ENCODE data around the gene CEBPG. TPM values are rescaled to one million over a fixed set of nuclear protein-coding genes. Genes with fewer than 3 reads are reported as not detected.
A peak's percentile ranks its signal among the peaks of the same experiment; 100 is the strongest.

CEBPG gene
- total RNA-seq, 1 donor from 2014 or later = 39.7 TPM

DNA sequence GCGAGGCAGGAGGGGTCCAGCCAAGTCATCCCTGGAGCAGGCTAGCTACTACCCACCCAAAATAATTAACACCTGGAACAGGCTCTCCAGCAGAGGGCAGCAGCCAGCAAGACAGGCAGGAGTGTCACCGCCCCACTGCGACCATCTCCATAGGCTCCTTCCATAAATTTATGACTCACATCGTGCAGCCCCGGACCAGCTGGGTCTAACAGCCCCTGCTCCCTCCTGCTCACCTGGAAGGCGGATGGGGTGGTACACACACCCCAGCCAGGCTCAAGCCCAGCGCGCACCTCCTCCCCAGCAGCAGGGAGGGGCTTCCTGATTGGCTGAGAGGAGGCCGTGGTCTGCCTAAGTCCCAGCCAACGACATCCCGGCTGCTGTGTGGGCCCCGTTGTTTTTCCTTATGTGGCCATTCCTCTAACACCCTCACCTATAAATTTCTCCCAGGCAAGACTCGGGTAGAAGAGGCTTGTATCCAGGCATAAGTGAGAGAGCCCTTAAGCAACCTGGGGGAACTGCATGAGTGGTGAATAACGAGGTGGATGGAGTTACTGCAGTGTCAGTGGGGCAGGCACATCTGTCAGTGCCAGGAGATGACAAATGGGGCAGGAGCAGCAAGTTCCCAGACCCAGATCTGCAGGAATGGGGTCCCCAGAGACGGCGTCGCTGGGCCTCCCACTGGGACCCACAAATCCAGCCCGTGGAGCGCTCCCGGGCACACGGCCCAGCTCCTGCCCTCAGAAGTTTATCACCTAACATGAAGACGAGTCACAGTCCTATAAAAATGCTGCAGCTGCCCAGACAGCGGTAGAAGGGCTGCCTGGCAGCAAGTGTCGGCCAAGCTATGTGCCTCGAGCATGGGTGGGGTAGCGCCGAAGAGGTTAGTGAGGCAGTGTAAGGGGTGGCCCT is 43.1 kb downstream of the CEBPG start:
- H3K27ac Mint-ChIP-seq (ENCODE audit: unreplicated experiment) = no peak overlapping the region

DNA sequence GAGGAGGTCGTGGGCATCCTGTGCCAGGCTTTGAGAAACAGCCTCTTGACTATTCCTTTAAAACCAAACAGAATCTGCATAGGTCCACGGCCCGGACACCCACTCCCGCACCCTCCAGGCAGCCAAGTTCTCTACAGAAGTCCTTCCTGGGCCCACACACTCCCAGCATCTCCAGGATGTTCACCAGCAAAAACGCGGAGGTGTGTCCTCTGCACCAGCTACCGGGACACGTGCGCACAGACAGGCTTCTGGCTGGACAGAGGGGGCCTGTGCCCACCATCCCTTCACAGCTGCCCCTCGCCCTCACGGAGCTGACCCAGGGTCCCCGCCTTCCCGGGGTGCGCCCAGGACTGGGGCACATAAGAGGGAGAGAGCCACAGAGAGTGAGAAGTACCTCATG is 44.2 kb downstream of the CEBPG start:
- TF ChIP-seq, protein P1, sequence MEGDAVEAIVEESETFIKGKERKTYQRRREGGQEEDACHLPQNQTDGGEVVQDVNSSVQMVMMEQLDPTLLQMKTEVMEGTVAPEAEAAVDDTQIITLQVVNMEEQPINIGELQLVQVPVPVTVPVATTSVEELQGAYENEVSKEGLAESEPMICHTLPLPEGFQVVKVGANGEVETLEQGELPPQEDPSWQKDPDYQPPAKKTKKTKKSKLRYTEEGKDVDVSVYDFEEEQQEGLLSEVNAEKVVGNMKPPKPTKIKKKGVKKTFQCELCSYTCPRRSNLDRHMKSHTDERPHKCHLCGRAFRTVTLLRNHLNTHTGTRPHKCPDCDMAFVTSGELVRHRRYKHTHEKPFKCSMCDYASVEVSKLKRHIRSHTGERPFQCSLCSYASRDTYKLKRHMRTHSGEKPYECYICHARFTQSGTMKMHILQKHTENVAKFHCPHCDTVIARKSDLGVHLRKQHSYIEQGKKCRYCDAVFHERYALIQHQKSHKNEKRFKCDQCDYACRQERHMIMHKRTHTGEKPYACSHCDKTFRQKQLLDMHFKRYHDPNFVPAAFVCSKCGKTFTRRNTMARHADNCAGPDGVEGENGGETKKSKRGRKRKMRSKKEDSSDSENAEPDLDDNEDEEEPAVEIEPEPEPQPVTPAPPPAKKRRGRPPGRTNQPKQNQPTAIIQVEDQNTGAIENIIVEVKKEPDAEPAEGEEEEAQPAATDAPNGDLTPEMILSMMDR (IDR thresholded peaks at IDR 0.05) = no peak
- H3K9me3 Mint-ChIP-seq (ENCODE audit: unreplicated experiment) = no peaks in the 10 kb centered on the region
- H3K4me1 Mint-ChIP-seq (ENCODE audit: unreplicated experiment) = peaks cover 3% of the 10 kb centered on the region
- no peak overlapping the region for H3K27ac Mint-ChIP-seq (ENCODE audit: unreplicated experiment)
- H3K4me3 Mint-ChIP-seq (ENCODE audit: unreplicated experiment) = no peak overlapping the region
- H3K36me3 Mint-ChIP-seq (ENCODE audit: unreplicated experiment) = no peaks in the 10 kb centered on the region
- no peak for DNase-seq (ENCODE audit: extremely low spot score, unreplicated experiment)
- no peaks in the 10 kb centered on the region for H3K27me3 Mint-ChIP-seq (ENCODE audit: unreplicated experiment)

More for the DNA sequence above, 43.1 kb downstream of the CEBPG start:
- TF ChIP-seq, protein P1 (IDR thresholded peaks at IDR 0.05) = peak; percentile 68
- Mint-ChIP-seq H3K9me3 (ENCODE audit: unreplicated experiment) (no peaks in the 10 kb centered on the region), H3K4me1 (ENCODE audit: unreplicated experiment) (peaks cover 3% of the 10 kb centered on the region), H3K36me3 (ENCODE audit: unreplicated experiment) (no peaks in the 10 kb centered on the region), H3K27me3 (ENCODE audit: unreplicated experiment) (no peaks in the 10 kb centered on the region), H3K4me3 (ENCODE audit: unreplicated experiment) (no peak overlapping the region)
- no peak for DNase-seq (ENCODE audit: extremely low spot score, unreplicated experiment)

GRCh38 chr19:33418461-33418860 is 45.0 kb downstream of the CEBPG start:
- H3K4me1 Mint-ChIP-seq (ENCODE audit: unreplicated experiment) = peaks cover 3% of the 10 kb centered on the region
- no peak overlapping the region for H3K4me3 Mint-ChIP-seq (ENCODE audit: unreplicated experiment)
- no peak for DNase-seq (ENCODE audit: extremely low spot score, unreplicated experiment)
- no peaks in the 10 kb centered on the region for H3K9me3 Mint-ChIP-seq (ENCODE audit: unreplicated experiment)
- no peaks in the 10 kb centered on the region for H3K27me3 Mint-ChIP-seq (ENCODE audit: unreplicated experiment)
- TF ChIP-seq, protein P1 (IDR thresholded peaks at IDR 0.05) = no peak
- no peaks in the 10 kb centered on the region for H3K36me3 Mint-ChIP-seq (ENCODE audit: unreplicated experiment)
- no peak overlapping the region for H3K27ac Mint-ChIP-seq (ENCODE audit: unreplicated experiment)

GRCh38 chr19:33418871-33419787 is 45.6 kb downstream of the CEBPG start:
- no peak overlapping the region for H3K27ac Mint-ChIP-seq (ENCODE audit: unreplicated experiment)
- DNase-seq (ENCODE audit: extremely low spot score, unreplicated experiment) = no peak
- H3K9me3 Mint-ChIP-seq (ENCODE audit: unreplicated experiment) = no peaks in the 10 kb centered on the region
- TF ChIP-seq, protein P1 (IDR thresholded peaks at IDR 0.05) = no peak
- no peaks in the 10 kb centered on the region for H3K27me3 Mint-ChIP-seq (ENCODE audit: unreplicated experiment)
- H3K4me1 Mint-ChIP-seq (ENCODE audit: unreplicated experiment) = peaks cover 3% of the 10 kb centered on the region
- no peaks in the 10 kb centered on the region for H3K36me3 Mint-ChIP-seq (ENCODE audit: unreplicated experiment)
- no peak overlapping the region for H3K4me3 Mint-ChIP-seq (ENCODE audit: unreplicated experiment)

- no peak for DNase-seq (ENCODE audit: extremely low spot score, unreplicated experiment)
- H3K27me3 Mint-ChIP-seq (ENCODE audit: unreplicated experiment) = no peaks in the 10 kb centered on the region
- no peak overlapping the region for H3K4me3 Mint-ChIP-seq (ENCODE audit: unreplicated experiment)
- H3K9me3 Mint-ChIP-seq (ENCODE audit: unreplicated experiment) = no peaks in the 10 kb centered on the region
- no peak overlapping the region for H3K27ac Mint-ChIP-seq (ENCODE audit: unreplicated experiment)
- no peaks in the 10 kb centered on the region for H3K36me3 Mint-ChIP-seq (ENCODE audit: unreplicated experiment)
- peaks cover 3% of the 10 kb centered on the region for H3K4me1 Mint-ChIP-seq (ENCODE audit: unreplicated experiment)
- TF ChIP-seq, protein P1 (IDR thresholded peaks at IDR 0.05) = no peak
Observed at GRCh38 chr19:33419788-33420130, 46.2 kb downstream of the CEBPG start.
